Measurements from ENCODE around the gene TTN.

GRCh38 chr2:178787934-178788333 is 19.3 kb downstream of the TTN start:
- no peak for TF ChIP-seq CTCF (IDR thresholded peaks at IDR 0.05)
- no peak for TF ChIP-seq POLR2A (IDR thresholded peaks at IDR 0.05)
